ENCODE measurements around the gene MYO5A.

Gene MYO5A

GRCh38 chr15:52427804-52428203 lies 100.9 kb downstream of the MYO5A start:
- Histone ChIP-seq H2BK15ac (ENCODE audit: low read depth, poor library complexity, severe bottlenecking) (no peak overlapping the region), H3K14ac (ENCODE audit: low read length in 2 of 2) (no peak overlapping the region), H2BK120ac (ENCODE audit: low read depth, low read length) (no peak overlapping the region), H3K18ac (ENCODE audit: low read depth in 1 of 2, low read length in 2 of 2) (no peak overlapping the region), H2AFZ (ENCODE audit: low read depth, low read length) (no peak overlapping the region), H3K9me3 (ENCODE audit: control insufficient read depth, low read length) (no peaks in the 10 kb centered on the region), H3K4ac (ENCODE audit: low read depth in 1 of 2, low read length in 2 of 2) (no peak overlapping the region), H3K4me1 (ENCODE audit: control insufficient read depth, insufficient read depth, low read depth, low read length) (peaks cover 3% of the 10 kb centered on the region), H3K27ac (ENCODE audit: low read length, poor library complexity, severe bottlenecking) (no peak overlapping the region), H2AK5ac (ENCODE audit: low read length, severe bottlenecking) (no peak overlapping the region), H3K9ac (ENCODE audit: low read length) (peak overlapping the region; percentile 72), H2BK5ac (ENCODE audit: low read depth, low read length, poor library complexity, severe bottlenecking) (no peak overlapping the region), H2BK12ac (ENCODE audit: low read length in 2 of 2) (no peak overlapping the region), H3K4me2 (ENCODE audit: low read length, poor library complexity, severe bottlenecking) (no peak overlapping the region), H3K4me3 (ENCODE audit: insufficient read depth in 1 of 2, low read depth in 1 of 2, low read length in 2 of 2) (peak overlapping the region in 1 of 2 experiments; percentile 13), H3K23ac (ENCODE audit: low read length in 2 of 2) (no peak overlapping the region), H3K27me3 (ENCODE audit: control insufficient read depth in 1 of 2, insufficient read depth in 1 of 2, low read length in 2 of 2) (no peaks in the 10 kb centered on the region), H3K79me1 (replicated peaks; ENCODE audit: low read length, poor library complexity, severe bottlenecking) (peaks cover 7% of the 10 kb centered on the region), H4K8ac (ENCODE audit: low read length) (no peak overlapping the region), H3K36me3 (ENCODE audit: control insufficient read depth in 1 of 2, insufficient read depth in 2 of 2, low read depth in 1 of 2, low read length in 2 of 2) (peaks cover 0 to 26% of the 10 kb centered on the region in 2 experiments), H4K91ac (ENCODE audit: low read length) (no peak overlapping the region)
- 7% methylated on average over 3 of the region's 3 CpGs for WGBS
- DNase-seq = peak; percentile 54

- peaks cover 3% of the 10 kb centered on the region for H3K4me1 ChIP-seq (ENCODE audit: control insufficient read depth, insufficient read depth, low read depth, low read length)
- WGBS = 99% methylated on average over 2 of the region's 2 CpGs
- no peak overlapping the region for H3K4me3 ChIP-seq (ENCODE audit: insufficient read depth in 1 of 2, low read depth in 1 of 2, low read length in 2 of 2)
- H2BK120ac ChIP-seq (ENCODE audit: low read depth, low read length) = no peak overlapping the region
- no peak overlapping the region for H2BK5ac ChIP-seq (ENCODE audit: low read depth, low read length, poor library complexity, severe bottlenecking)
- H3K27me3 ChIP-seq (ENCODE audit: control insufficient read depth in 1 of 2, insufficient read depth in 1 of 2, low read length in 2 of 2) = no peaks in the 10 kb centered on the region
- DNase-seq = no peak
- no peak overlapping the region for H4K91ac ChIP-seq (ENCODE audit: low read length)
- no peak overlapping the region for H2AFZ ChIP-seq (ENCODE audit: low read depth, low read length)
- H3K9me3 ChIP-seq (ENCODE audit: control insufficient read depth, low read length) = no peaks in the 10 kb centered on the region
- H2AK5ac ChIP-seq (ENCODE audit: low read length, severe bottlenecking) = no peak overlapping the region
- H3K18ac ChIP-seq (ENCODE audit: low read depth in 1 of 2, low read length in 2 of 2) = no peak overlapping the region
- no peak overlapping the region for H3K4me2 ChIP-seq (ENCODE audit: low read length, poor library complexity, severe bottlenecking)
- H3K27ac ChIP-seq (ENCODE audit: low read length, poor library complexity, severe bottlenecking) = no peak overlapping the region
- no peak overlapping the region for H2BK12ac ChIP-seq (ENCODE audit: low read length in 2 of 2)
- no peak overlapping the region for H3K23ac ChIP-seq (ENCODE audit: low read length in 2 of 2)
- peaks cover 0 to 21% of the 10 kb centered on the region in 2 experiments for H3K36me3 ChIP-seq (ENCODE audit: control insufficient read depth in 1 of 2, insufficient read depth in 2 of 2, low read depth in 1 of 2, low read length in 2 of 2)
- H3K14ac ChIP-seq (ENCODE audit: low read length in 2 of 2) = no peak overlapping the region
- no peak overlapping the region for H4K8ac ChIP-seq (ENCODE audit: low read length)
- no peak overlapping the region for H3K4ac ChIP-seq (ENCODE audit: low read depth in 1 of 2, low read length in 2 of 2)
- no peak overlapping the region for H2BK15ac ChIP-seq (ENCODE audit: low read depth, poor library complexity, severe bottlenecking)
- H3K9ac ChIP-seq (ENCODE audit: low read length) = no peak overlapping the region
- H3K79me1 ChIP-seq (replicated peaks; ENCODE audit: low read length, poor library complexity, severe bottlenecking) = peaks cover 3% of the 10 kb centered on the region
Observed at GRCh38 chr15:52424856-52425431, 103.7 kb downstream of the MYO5A start.

GRCh38 chr15:52423852-52424251 lies 104.8 kb downstream of the MYO5A start:
- no peak overlapping the region for H2AK5ac ChIP-seq (ENCODE audit: low read length, severe bottlenecking)
- H2BK5ac ChIP-seq (ENCODE audit: low read depth, low read length, poor library complexity, severe bottlenecking) = no peak overlapping the region
- H3K23ac ChIP-seq (ENCODE audit: low read length in 2 of 2) = no peak overlapping the region
- H2BK12ac ChIP-seq (ENCODE audit: low read length in 2 of 2) = no peak overlapping the region
- DNase-seq = no peak
- H3K27ac ChIP-seq (ENCODE audit: low read length, poor library complexity, severe bottlenecking) = no peak overlapping the region
- no peak overlapping the region for H4K8ac ChIP-seq (ENCODE audit: low read length)
- no peak overlapping the region for H3K14ac ChIP-seq (ENCODE audit: low read length in 2 of 2)
- WGBS = no CpG with 5 or more reads among the region's 1 CpG
- H4K91ac ChIP-seq (ENCODE audit: low read length) = no peak overlapping the region
- no peak overlapping the region for H3K9ac ChIP-seq (ENCODE audit: low read length)
- H3K18ac ChIP-seq (ENCODE audit: low read depth in 1 of 2, low read length in 2 of 2) = no peak overlapping the region
- H2AFZ ChIP-seq (ENCODE audit: low read depth, low read length) = no peak overlapping the region
- H3K27me3 ChIP-seq (ENCODE audit: control insufficient read depth in 1 of 2, insufficient read depth in 1 of 2, low read length in 2 of 2) = no peaks in the 10 kb centered on the region
- H2BK15ac ChIP-seq (ENCODE audit: low read depth, poor library complexity, severe bottlenecking) = no peak overlapping the region
- peaks cover 3% of the 10 kb centered on the region for H3K79me1 ChIP-seq (replicated peaks; ENCODE audit: low read length, poor library complexity, severe bottlenecking)
- H3K4me1 ChIP-seq (ENCODE audit: control insufficient read depth, insufficient read depth, low read depth, low read length) = peaks cover 3% of the 10 kb centered on the region
- H3K4me2 ChIP-seq (ENCODE audit: low read length, poor library complexity, severe bottlenecking) = no peak overlapping the region
- H3K9me3 ChIP-seq (ENCODE audit: control insufficient read depth, low read length) = peaks cover 3% of the 10 kb centered on the region
- H3K4me3 ChIP-seq (ENCODE audit: insufficient read depth in 1 of 2, low read depth in 1 of 2, low read length in 2 of 2) = no peak overlapping the region
- no peak overlapping the region for H3K4ac ChIP-seq (ENCODE audit: low read depth in 1 of 2, low read length in 2 of 2)
- H2BK120ac ChIP-seq (ENCODE audit: low read depth, low read length) = no peak overlapping the region
- H3K36me3 ChIP-seq (ENCODE audit: control insufficient read depth in 1 of 2, insufficient read depth in 2 of 2, low read depth in 1 of 2, low read length in 2 of 2) = peaks cover 0 to 24% of the 10 kb centered on the region in 2 experiments

GRCh38 chr15:52422001-52422400 lies 106.7 kb downstream of the MYO5A start:
- H3K4me3 ChIP-seq (ENCODE audit: insufficient read depth in 1 of 2, low read depth in 1 of 2, low read length in 2 of 2) = no peak overlapping the region
- H3K9me3 ChIP-seq (ENCODE audit: control insufficient read depth, low read length) = peaks cover 3% of the 10 kb centered on the region
- H3K27ac ChIP-seq (ENCODE audit: low read length, poor library complexity, severe bottlenecking) = no peak overlapping the region
- no peak overlapping the region for H3K23ac ChIP-seq (ENCODE audit: low read length in 2 of 2)
- no peak overlapping the region for H3K14ac ChIP-seq (ENCODE audit: low read length in 2 of 2)
- H3K27me3 ChIP-seq (ENCODE audit: control insufficient read depth in 1 of 2, insufficient read depth in 1 of 2, low read length in 2 of 2) = no peaks in the 10 kb centered on the region
- no peak overlapping the region for H4K91ac ChIP-seq (ENCODE audit: low read length)
- no peak overlapping the region for H3K18ac ChIP-seq (ENCODE audit: low read depth in 1 of 2, low read length in 2 of 2)
- no peak overlapping the region for H2BK5ac ChIP-seq (ENCODE audit: low read depth, low read length, poor library complexity, severe bottlenecking)
- H2AFZ ChIP-seq (ENCODE audit: low read depth, low read length) = no peak overlapping the region
- H2BK12ac ChIP-seq (ENCODE audit: low read length in 2 of 2) = no peak overlapping the region
- H2BK15ac ChIP-seq (ENCODE audit: low read depth, poor library complexity, severe bottlenecking) = no peak overlapping the region
- DNase-seq = no peak
- no peak overlapping the region for H3K4me2 ChIP-seq (ENCODE audit: low read length, poor library complexity, severe bottlenecking)
- no peak overlapping the region for H4K8ac ChIP-seq (ENCODE audit: low read length)
- H3K4me1 ChIP-seq (ENCODE audit: control insufficient read depth, insufficient read depth, low read depth, low read length) = peaks cover 3% of the 10 kb centered on the region
- no peak overlapping the region for H2AK5ac ChIP-seq (ENCODE audit: low read length, severe bottlenecking)
- H3K4ac ChIP-seq (ENCODE audit: low read depth in 1 of 2, low read length in 2 of 2) = no peak overlapping the region
- H3K79me1 ChIP-seq (replicated peaks; ENCODE audit: low read length, poor library complexity, severe bottlenecking) = peaks cover 3% of the 10 kb centered on the region
- peaks cover 0 to 22% of the 10 kb centered on the region in 2 experiments for H3K36me3 ChIP-seq (ENCODE audit: control insufficient read depth in 1 of 2, insufficient read depth in 2 of 2, low read depth in 1 of 2, low read length in 2 of 2)
- H2BK120ac ChIP-seq (ENCODE audit: low read depth, low read length) = no peak overlapping the region
- peak overlapping the region; percentile 18 for H3K9ac ChIP-seq (ENCODE audit: low read length)

Data from mesenchymal stem cell (in vitro differentiated cells and primary cell).